PC-9 (cell line): ENCODE data around the gene ANKFY1. TPM values are rescaled to one million over a fixed set of nuclear protein-coding genes. Genes with fewer than 3 reads are reported as not detected.

Experiments used
- BruUV-seq: library from RNA; stranded (reverse); fragments of 400-500 nt; replicated peaks from 2 replicates; lab custom pipeline; 2021; lab: Mats Ljungman, UMichigan
- CTCF ChIA-PET: fragments of 300-600 bp; sonication (Branson Sonifier 250); formaldehyde crosslinking; loops from one replicate; lab custom pipeline; 2022; ENCODE audit warnings: antibody characterized with exemption; lab: Charles Lee
- POLR2A ChIA-PET: fragments of 300-600 bp; sonication (Branson Sonifier 250); formaldehyde crosslinking; loops from one replicate; lab custom pipeline; 2022; ENCODE audit warnings: antibody characterized with exemption; ENCODE audit not compliant: unreplicated experiment; lab: Charles Lee
- DNase-seq, 2 experiments: peaks; one replicate each; pipeline versions ENCODE4 v3.0.0 to v3.0.0-alpha.2; 2015 to 2022; ENCODE audit warnings: mixed read lengths in 1 of 2
- H2AFZ ChIP-seq: fragments of 200-600 bp; sonication (generic); 2 replicates; pipeline ENCODE4 v1.8.1; 2017; ENCODE audit warnings: antibody characterized with exemption
- H3F3A ChIP-seq: fragments of 200-600 bp; sonication (generic); 2 replicates; pipeline ENCODE4 v1.8.1; 2017; ENCODE audit warnings: antibody characterized with exemption, mild to moderate bottlenecking, low read depth; ENCODE audit not compliant: insufficient read depth
- H3K27ac ChIP-seq: fragments of 200-600 bp; sonication (generic); 2 replicates; pipeline ENCODE4 v1.6.1; 2016; ENCODE audit warnings: mixed run types
- H3K27me3 ChIP-seq: fragments of 200-600 bp; sonication (generic); 2 replicates; pipeline ENCODE4 v1.6.1; 2016; ENCODE audit warnings: low read depth, mixed run types; ENCODE audit not compliant: insufficient read depth
- H3K36me3 ChIP-seq: fragments of 200-600 bp; sonication (generic); 2 replicates; pipeline ENCODE4 v1.6.1; 2016; ENCODE audit warnings: low read depth, mixed run types
- H3K4me1 ChIP-seq: fragments of 200-600 bp; sonication (generic); replicated peaks from 2 replicates; pipeline ENCODE4 v1.6.1; 2016; ENCODE audit warnings: mixed run types; ENCODE audit not compliant: insufficient read depth
- H3K4me2 ChIP-seq: fragments of 200-600 bp; sonication (generic); 2 replicates; pipeline ENCODE4 v1.6.1; 2017; ENCODE audit warnings: mixed run types
- H3K4me3 ChIP-seq: fragments of 200-600 bp; sonication (generic); 2 replicates; pipeline ENCODE4 v1.6.1; 2016; ENCODE audit warnings: mixed run types
- H3K79me2 ChIP-seq: fragments of 200-600 bp; sonication (generic); 2 replicates; pipeline ENCODE4 v1.6.1; 2017; ENCODE audit warnings: low read depth, mixed run types
- H3K9me2 ChIP-seq: fragments of 200-600 bp; sonication (generic); 2 replicates; pipeline ENCODE4 v1.8.1; 2017; ENCODE audit warnings: mild to moderate bottlenecking; ENCODE audit not compliant: insufficient read depth
- H3K9me3 ChIP-seq: fragments of 200-600 bp; sonication (generic); 2 replicates; pipeline ENCODE4 v1.8.1; 2016; ENCODE audit warnings: low read depth; ENCODE audit not compliant: insufficient read depth
- H4K20me1 ChIP-seq: fragments of 200-600 bp; sonication (generic); 2 replicates; pipeline ENCODE4 v1.8.1; 2017; ENCODE audit not compliant: insufficient read depth
- EZH2 ChIP-seq: fragments of 200-600 bp; sonication (generic); IDR thresholded peaks from 2 replicates; pipeline ENCODE4 v1.8.0; 2017; ENCODE audit warnings: antibody characterized with exemption, low read depth
- intact Hi-C: fragments of 100-400 bp; cut with micrococcal nuclease; formaldehyde crosslinking; loops from one replicate; pipeline ENCODE4 v1.10.0; 2022; ENCODE audit not compliant: unreplicated experiment
- total RNA-seq: library from RNA; stranded (reverse); gene quantifications from 2 replicates; pipeline ENCODE4 v1.2.3, GENCODE V29; 2021
- TF ChIP-seq, protein P1 (sequence below): fragments of 200-600 bp; sonication (generic); conservative IDR thresholded peaks from 2 replicates; pipeline ENCODE4 v1.6.1; 2017; ENCODE audit warnings: mixed run types, antibody characterized with exemption, mild to moderate bottlenecking, moderate library complexity

The ANKFY1 gene
- total RNA-seq, 1 experiment from 2014 or later: 63.9 TPM

DNA sequence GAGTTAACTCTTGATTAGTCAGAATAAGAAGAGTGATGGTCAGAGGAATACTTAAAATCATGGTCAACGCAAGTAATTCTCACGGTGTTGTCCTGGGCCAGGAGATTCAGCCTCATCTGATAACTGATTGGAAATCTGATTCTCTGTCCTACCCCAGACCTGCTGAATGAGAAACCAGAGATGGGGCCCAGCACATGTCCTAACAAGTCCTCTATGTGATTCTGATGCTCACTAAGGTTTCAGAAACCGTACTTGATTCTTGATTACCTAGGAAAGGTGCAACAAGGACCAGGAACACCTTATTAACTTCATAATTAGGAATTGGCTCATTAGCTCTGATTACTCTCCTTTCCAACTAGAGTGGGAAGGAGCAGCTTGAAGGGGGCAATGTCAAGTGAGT, 44.5 kb downstream of the ANKFY1 start:
- ChIA-PET CTCF (interaction anchor here (1.1 kb wide), 1 partner anchor 192 kb away, joined by 3 read pairs; no protein-coding TSS in a partner anchor), POLR2A (no interaction called here)
- H3K27ac ChIP-seq: no peak overlapping the region
- no peak for TF ChIP-seq EZH2
- TF ChIP-seq, protein P1, sequence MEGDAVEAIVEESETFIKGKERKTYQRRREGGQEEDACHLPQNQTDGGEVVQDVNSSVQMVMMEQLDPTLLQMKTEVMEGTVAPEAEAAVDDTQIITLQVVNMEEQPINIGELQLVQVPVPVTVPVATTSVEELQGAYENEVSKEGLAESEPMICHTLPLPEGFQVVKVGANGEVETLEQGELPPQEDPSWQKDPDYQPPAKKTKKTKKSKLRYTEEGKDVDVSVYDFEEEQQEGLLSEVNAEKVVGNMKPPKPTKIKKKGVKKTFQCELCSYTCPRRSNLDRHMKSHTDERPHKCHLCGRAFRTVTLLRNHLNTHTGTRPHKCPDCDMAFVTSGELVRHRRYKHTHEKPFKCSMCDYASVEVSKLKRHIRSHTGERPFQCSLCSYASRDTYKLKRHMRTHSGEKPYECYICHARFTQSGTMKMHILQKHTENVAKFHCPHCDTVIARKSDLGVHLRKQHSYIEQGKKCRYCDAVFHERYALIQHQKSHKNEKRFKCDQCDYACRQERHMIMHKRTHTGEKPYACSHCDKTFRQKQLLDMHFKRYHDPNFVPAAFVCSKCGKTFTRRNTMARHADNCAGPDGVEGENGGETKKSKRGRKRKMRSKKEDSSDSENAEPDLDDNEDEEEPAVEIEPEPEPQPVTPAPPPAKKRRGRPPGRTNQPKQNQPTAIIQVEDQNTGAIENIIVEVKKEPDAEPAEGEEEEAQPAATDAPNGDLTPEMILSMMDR: no peak
- intact Hi-C loops: loop anchor here (5.0 to 10.0 kb wide), 2 partner anchors 43 to 406 kb away; partner anchors contain the start of gene ANKFY1
- H3F3A ChIP-seq: peaks cover 30% of the 10 kb centered on the region
- no peak overlapping the region for H3K4me2 ChIP-seq
- H2AFZ ChIP-seq: no peak overlapping the region
- BruUV-seq: no TSS peak
- no peaks in the 10 kb centered on the region for H3K9me3 ChIP-seq
- no peaks in the 10 kb centered on the region for H3K4me1 ChIP-seq
- H3K27me3 ChIP-seq: no peaks in the 10 kb centered on the region
- no peaks in the 10 kb centered on the region for H3K9me2 ChIP-seq
- no peak for DNase-seq
- H4K20me1 ChIP-seq: 0 out of 2 replicates have a peak, but pooled peaks cover 4% of the 10 kb centered on the region
- H3K79me2 ChIP-seq: peaks cover 7% of the 10 kb centered on the region; the same call in 1 of the 2 replicates
- H3K4me3 ChIP-seq: no peak overlapping the region
- peaks cover 3% of the 10 kb centered on the region; the same call in 1 of the 2 replicates for H3K36me3 ChIP-seq

DNA sequence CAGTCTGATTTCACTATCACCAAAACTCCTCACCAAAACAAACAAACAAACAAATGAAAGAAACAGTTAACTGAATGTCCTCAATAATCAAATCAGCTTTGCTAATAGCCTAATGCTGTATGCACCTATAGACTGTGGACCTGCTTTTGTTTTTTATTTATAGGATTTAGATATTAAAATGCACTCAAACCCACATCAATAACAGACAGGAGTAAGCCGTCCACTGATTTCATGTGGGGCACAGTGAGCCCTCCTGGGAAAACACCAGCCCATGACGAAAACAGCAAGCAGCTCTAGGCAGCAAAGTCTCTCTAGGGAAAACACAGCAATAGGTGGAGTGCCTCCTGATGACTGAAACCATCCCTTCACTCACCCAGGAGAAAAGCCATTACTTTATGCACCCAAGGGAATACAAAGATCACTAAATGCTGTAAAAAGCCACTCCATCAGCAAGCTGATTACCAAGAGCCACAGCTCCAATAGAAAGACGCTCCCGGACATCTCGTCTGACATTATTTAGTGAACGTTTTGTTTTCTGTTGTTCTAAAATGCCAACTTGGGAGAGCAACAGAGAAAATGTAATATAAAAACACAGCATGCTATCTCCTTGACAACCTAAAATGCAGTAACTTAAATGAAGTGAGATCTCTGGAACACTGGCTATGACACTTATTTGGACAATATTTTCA, 47.8 kb downstream of the ANKFY1 start:
- H3F3A ChIP-seq: peaks cover 35% of the 10 kb centered on the region
- ChIA-PET POLR2A (interaction anchor here (0.5 to 0.9 kb wide), 3 partner anchors 39 to 580 kb away, joined by 3 to 11 read pairs (median 6); partner anchors contain the start of genes ARRB2 and PSMB6), CTCF (interaction anchor here (0.5 to 1.6 kb wide), 10 partner anchors 10 to 323 kb away, joined by 3 to 8 read pairs (median 6); partner anchors contain the start of gene CAMKK1)
- H3K4me1 ChIP-seq: no peaks in the 10 kb centered on the region
- no peak overlapping the region for H2AFZ ChIP-seq
- H3K79me2 ChIP-seq: peaks cover 7% of the 10 kb centered on the region; the same call in 1 of the 2 replicates
- no peaks in the 10 kb centered on the region for H3K9me2 ChIP-seq
- intact Hi-C loops: loop anchor here (1.0 to 10.0 kb wide), 4 partner anchors 46 to 409 kb away; partner anchors contain the start of genes ANKFY1 and UBE2G1
- DNase-seq: no peak
- H3K9me3 ChIP-seq: no peaks in the 10 kb centered on the region
- H3K27me3 ChIP-seq: no peaks in the 10 kb centered on the region
- 0 out of 2 replicates have a peak, but pooled peaks cover 4% of the 10 kb centered on the region for H4K20me1 ChIP-seq
- peak overlapping the region; percentile 59; the same call in 1 of the 2 replicates for H3K4me2 ChIP-seq
- peaks cover 3% of the 10 kb centered on the region; the same call in 1 of the 2 replicates for H3K36me3 ChIP-seq
- TF ChIP-seq EZH2: no peak
- TF ChIP-seq, protein P1: no peak
- H3K27ac ChIP-seq: no peak overlapping the region
- BruUV-seq: no TSS peak
- H3K4me3 ChIP-seq: no peak overlapping the region

DNA sequence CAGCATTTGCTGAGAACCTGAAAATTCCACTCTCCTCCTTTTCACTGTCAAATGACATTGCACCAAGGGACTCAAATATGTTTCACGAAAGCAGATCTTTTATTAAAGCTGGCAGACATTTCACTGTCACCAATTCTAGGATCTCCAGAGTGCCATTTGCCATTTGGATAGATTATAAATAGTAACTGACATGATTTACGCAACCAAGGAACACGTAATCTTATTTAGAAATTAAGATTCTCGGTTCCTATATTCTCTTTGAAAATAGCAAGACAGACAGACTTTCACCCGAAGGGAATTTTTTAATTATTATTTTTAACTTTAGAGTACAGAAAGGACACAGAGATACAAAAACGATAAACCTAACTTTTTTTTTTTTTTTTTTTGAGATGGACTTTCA, 49.6 kb downstream of the ANKFY1 start:
- Histone ChIP-seq H3K4me3 (no peak overlapping the region), H3F3A (peaks cover 28% of the 10 kb centered on the region), H3K36me3 (peaks cover 10% of the 10 kb centered on the region), H3K27me3 (no peaks in the 10 kb centered on the region), H2AFZ (no peak overlapping the region), H4K20me1 (0 out of 2 replicates have a peak, but pooled peaks cover 4% of the 10 kb centered on the region), H3K9me3 (no peaks in the 10 kb centered on the region), H3K4me2 (no peak overlapping the region), H3K27ac (no peak overlapping the region), H3K79me2 (peaks cover 7% of the 10 kb centered on the region; the same call in 1 of the 2 replicates), H3K9me2 (no peaks in the 10 kb centered on the region), H3K4me1 (no peaks in the 10 kb centered on the region)
- ChIA-PET POLR2A (no interaction called here), CTCF (interaction anchor here (0.7 kb wide), 1 partner anchor 349 kb away, joined by 4 read pairs; no protein-coding TSS in a partner anchor)
- BruUV-seq: no TSS peak
- intact Hi-C loops: loop anchor here (2.0 to 10.0 kb wide), 2 partner anchors 153 to 411 kb away; partner anchors contain the start of gene UBE2G1
- TF ChIP-seq, protein P1: no peak
- no peak for TF ChIP-seq EZH2
- no peak for DNase-seq
